Measurements from ENCODE around the gene FHOD3.
A peak's percentile ranks its signal among the peaks of the same experiment; 100 is the strongest.

GRCh38 chr18:36412778-36413177, 115.3 kb downstream of the FHOD3 start:
- TF ChIP-seq CTCF (IDR thresholded peaks at IDR 0.05; ENCODE audit: insufficient read depth, low read depth, low read length) (peak; percentile 44), EZH2 (IDR thresholded peaks at IDR 0.05; ENCODE audit: insufficient read depth, low read length) (no peak)
